MCF 10A (cell line): ENCODE results near the gene DOK4. TPM values are rescaled to one million over a fixed set of nuclear protein-coding genes. Genes with fewer than 3 reads are reported as not detected.

ENCODE experiments used
- BruUV-seq: library from RNA; stranded (reverse); fragments of 400-500 nt; replicated peaks from 2 replicates; lab custom pipeline; 2021; lab: Mats Ljungman, UMichigan
- CTCF ChIA-PET: fragments of 300-600 bp; sonication (Branson Sonifier 250); formaldehyde crosslinking; extraction: SDS; loops from one replicate; lab custom pipeline; 2021; ENCODE audit warnings: antibody characterized with exemption, inconsistent platforms; lab: Yijun Ruan, JAX
- POLR2A ChIA-PET: fragments of 300-600, 350-650 bp; sonication (Branson Sonifier 250); formaldehyde crosslinking; extraction: SDS; loops from one replicate; lab custom pipeline; 2020; ENCODE audit warnings: antibody characterized with exemption, inconsistent platforms; lab: Yijun Ruan, JAX
- DNase-seq: peaks from one replicate; pipeline ENCODE4 v3.0.0-alpha.2; 2018; ENCODE audit not compliant: unreplicated experiment
- H3K27ac Mint-ChIP-seq: one replicate; pipeline ENCODE4 v1.8.0; 2022; ENCODE audit warnings: mild to moderate bottlenecking, low read depth, mixed read lengths; ENCODE audit not compliant: unreplicated experiment
- H3K27me3 Mint-ChIP-seq: one replicate; pipeline ENCODE4 v1.8.0; 2022; ENCODE audit warnings: mixed read lengths; ENCODE audit not compliant: insufficient read depth, unreplicated experiment
- H3K36me3 Mint-ChIP-seq: one replicate; pipeline ENCODE4 v1.8.0; 2022; ENCODE audit warnings: mild to moderate bottlenecking, moderate library complexity, mixed read lengths; ENCODE audit not compliant: insufficient read depth, unreplicated experiment
- H3K4me1 Mint-ChIP-seq: one replicate; pipeline ENCODE4 v1.8.0; 2022; ENCODE audit warnings: mixed read lengths; ENCODE audit not compliant: insufficient read depth, unreplicated experiment
- H3K4me3 Mint-ChIP-seq: one replicate; pipeline ENCODE4 v1.8.0; 2022; ENCODE audit warnings: mild to moderate bottlenecking, moderate library complexity, mixed read lengths; ENCODE audit not compliant: unreplicated experiment
- H3K9me3 Mint-ChIP-seq: one replicate; pipeline ENCODE4 v1.8.0; 2022; ENCODE audit warnings: mixed read lengths; ENCODE audit not compliant: unreplicated experiment
- intact Hi-C: fragments of 100-400 bp; cut with micrococcal nuclease; formaldehyde crosslinking; loops from 2 replicates; pipeline ENCODE4 v1.14.1; 2022
- total RNA-seq: library from RNA; stranded (reverse); gene quantifications from 2 replicates; pipeline ENCODE4 v1.2.3, GENCODE V29; 2022
- TF ChIP-seq, protein P1 (sequence below): fragments of 200-600 bp; IDR thresholded peaks from one replicate; pipeline ENCODE4 v1.8.0; 2022; ENCODE audit warnings: antibody characterized with exemption, mild to moderate bottlenecking; ENCODE audit not compliant: unreplicated experiment

DOK4 gene
- total RNA-seq, 1 experiment from 2014 or later: 6.4 TPM

DNA sequence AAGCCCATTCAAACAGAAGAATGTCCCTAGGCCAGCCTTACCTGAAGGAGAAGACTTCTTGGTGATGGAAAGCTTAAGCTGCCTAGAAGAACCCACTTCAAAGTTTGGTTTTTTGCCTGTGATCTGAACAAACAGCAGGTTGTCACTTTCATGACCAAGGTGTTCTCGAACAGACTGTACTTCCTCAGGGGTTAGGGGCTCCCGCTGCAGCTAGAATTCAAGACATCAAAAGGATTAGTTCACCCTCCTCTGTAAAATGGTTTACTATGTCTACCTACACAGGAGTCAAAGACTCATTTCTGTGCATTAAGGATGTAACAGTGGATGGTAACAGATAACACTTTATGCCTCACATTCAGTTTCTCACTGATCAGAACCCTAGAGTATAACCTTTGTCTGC lies 52.3 kb downstream of the DOK4 start:
- TF ChIP-seq, protein P1, sequence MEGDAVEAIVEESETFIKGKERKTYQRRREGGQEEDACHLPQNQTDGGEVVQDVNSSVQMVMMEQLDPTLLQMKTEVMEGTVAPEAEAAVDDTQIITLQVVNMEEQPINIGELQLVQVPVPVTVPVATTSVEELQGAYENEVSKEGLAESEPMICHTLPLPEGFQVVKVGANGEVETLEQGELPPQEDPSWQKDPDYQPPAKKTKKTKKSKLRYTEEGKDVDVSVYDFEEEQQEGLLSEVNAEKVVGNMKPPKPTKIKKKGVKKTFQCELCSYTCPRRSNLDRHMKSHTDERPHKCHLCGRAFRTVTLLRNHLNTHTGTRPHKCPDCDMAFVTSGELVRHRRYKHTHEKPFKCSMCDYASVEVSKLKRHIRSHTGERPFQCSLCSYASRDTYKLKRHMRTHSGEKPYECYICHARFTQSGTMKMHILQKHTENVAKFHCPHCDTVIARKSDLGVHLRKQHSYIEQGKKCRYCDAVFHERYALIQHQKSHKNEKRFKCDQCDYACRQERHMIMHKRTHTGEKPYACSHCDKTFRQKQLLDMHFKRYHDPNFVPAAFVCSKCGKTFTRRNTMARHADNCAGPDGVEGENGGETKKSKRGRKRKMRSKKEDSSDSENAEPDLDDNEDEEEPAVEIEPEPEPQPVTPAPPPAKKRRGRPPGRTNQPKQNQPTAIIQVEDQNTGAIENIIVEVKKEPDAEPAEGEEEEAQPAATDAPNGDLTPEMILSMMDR: no peak
- intact Hi-C loops: no loop called here
- BruUV-seq: no TSS peak
- H3K36me3 Mint-ChIP-seq: peaks cover 96% of the 10 kb centered on the region
- ChIA-PET POLR2A (interaction anchor here (2.6 kb wide), 1 partner anchor 13 kb away, joined by 7 read pairs; no protein-coding TSS in a partner anchor), CTCF (interaction anchor here (5.5 kb wide), 1 partner anchor 16 kb away, joined by 55 read pairs; no protein-coding TSS in a partner anchor)
- no peak for DNase-seq
- H3K4me3 Mint-ChIP-seq: no peak overlapping the region
- H3K9me3 Mint-ChIP-seq: no peaks in the 10 kb centered on the region
- H3K27me3 Mint-ChIP-seq: no peaks in the 10 kb centered on the region
- H3K4me1 Mint-ChIP-seq: no peaks in the 10 kb centered on the region
- no peak overlapping the region for H3K27ac Mint-ChIP-seq

DNA sequence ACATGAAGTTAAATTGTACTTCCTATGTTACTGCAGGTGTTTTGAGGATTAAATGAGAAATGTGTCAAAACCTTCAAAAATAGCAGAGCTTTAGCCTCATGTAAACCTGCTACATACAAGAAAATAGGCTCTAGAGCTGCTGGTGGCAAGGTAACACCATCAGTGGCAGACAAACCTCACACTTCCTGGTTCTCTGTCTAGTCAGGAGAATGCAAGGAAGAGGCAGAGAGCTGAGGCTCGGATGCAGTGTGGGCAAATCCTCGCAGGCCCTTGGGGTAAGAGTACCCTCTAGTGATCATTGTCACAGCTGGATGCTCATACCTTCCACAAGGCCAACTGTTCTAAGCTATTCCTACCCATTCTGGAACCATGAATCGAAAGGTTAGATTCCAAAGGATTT lies 53.3 kb downstream of the DOK4 start:
- Mint-ChIP-seq H3K36me3 (peaks cover 95% of the 10 kb centered on the region), H3K27me3 (no peaks in the 10 kb centered on the region), H3K9me3 (no peaks in the 10 kb centered on the region), H3K27ac (no peak overlapping the region), H3K4me3 (no peak overlapping the region), H3K4me1 (no peaks in the 10 kb centered on the region)
- TF ChIP-seq, protein P1: no peak
- no peak for DNase-seq
- ChIA-PET POLR2A (interaction anchor here (1.1 to 2.6 kb wide), 3 partner anchors 9 to 247 kb away, joined by 3 to 7 read pairs (median 3); partner anchors contain the start of genes PSME3IP1 and RSPRY1), CTCF (interaction anchor here (0.7 to 5.5 kb wide), 2 partner anchors 15 to 188 kb away, joined by 3 to 55 read pairs; partner anchors contain the start of gene ARL2BP)
- intact Hi-C loops: no loop called here
- BruUV-seq: no TSS peak

DNA sequence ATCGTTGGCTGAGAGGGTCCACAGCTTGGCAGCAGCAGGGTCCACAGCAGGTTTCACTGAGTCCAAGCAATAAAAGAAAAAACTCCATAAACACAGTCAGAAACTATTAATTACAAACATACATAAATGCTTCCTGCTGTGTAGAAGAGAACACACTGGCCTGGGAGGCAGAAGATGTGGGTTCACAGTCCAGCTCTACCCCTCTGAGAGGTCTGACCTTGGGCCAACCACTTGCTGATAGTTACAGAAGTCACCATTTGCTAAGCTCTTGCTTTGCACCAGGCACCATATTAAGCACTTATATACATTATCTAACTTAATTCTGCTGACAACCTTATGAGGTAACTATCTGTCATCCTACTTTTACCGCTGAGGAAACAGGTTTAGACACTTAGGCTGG lies 53.8 kb downstream of the DOK4 start:
- CTCF ChIA-PET: interaction anchor here (0.7 to 5.5 kb wide), 2 partner anchors 15 to 187 kb away, joined by 3 to 55 read pairs; partner anchors contain the start of gene ARL2BP
- Mint-ChIP-seq H3K4me3 (no peak overlapping the region), H3K4me1 (no peaks in the 10 kb centered on the region), H3K27me3 (no peaks in the 10 kb centered on the region), H3K9me3 (no peaks in the 10 kb centered on the region), H3K27ac (no peak overlapping the region), H3K36me3 (peaks cover 93% of the 10 kb centered on the region)
- POLR2A ChIA-PET: interaction anchor here (1.1 to 2.6 kb wide), 3 partner anchors 9 to 246 kb away, joined by 3 to 7 read pairs (median 3); partner anchors contain the start of genes PSME3IP1 and RSPRY1
- TF ChIP-seq, protein P1: no peak
- BruUV-seq: no TSS peak
- no peak for DNase-seq
- intact Hi-C loops: no loop called here

DNA sequence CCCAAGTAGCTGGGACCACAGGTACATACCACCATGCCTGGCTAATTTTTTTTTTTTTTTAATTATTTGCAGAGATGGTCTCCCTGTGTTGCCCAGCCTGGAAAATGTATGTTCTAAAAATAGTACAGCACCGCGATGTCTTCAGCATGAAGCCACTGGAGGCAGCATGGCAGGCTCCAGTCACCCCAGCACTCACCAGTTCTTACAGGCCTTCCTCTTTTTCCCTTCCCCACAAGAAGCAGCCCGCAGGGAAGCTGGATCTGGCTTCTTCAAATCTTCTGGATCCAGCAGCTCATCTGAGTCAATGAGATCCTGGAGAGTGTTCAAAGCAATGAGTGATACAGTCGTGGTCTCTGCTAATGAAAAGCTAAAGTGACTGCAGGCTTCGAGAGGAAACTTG lies 55.3 kb downstream of the DOK4 start:
- no peak for DNase-seq
- POLR2A ChIA-PET: interaction anchor here (0.7 to 1.1 kb wide), 2 partner anchors 15 to 108 kb away, joined by 3 to 4 read pairs; no protein-coding TSS in a partner anchor
- H3K9me3 Mint-ChIP-seq: no peaks in the 10 kb centered on the region
- BruUV-seq: no TSS peak
- intact Hi-C loops: no loop called here
- H3K27me3 Mint-ChIP-seq: no peaks in the 10 kb centered on the region
- peaks cover 84% of the 10 kb centered on the region for H3K36me3 Mint-ChIP-seq
- H3K27ac Mint-ChIP-seq: no peak overlapping the region
- no peaks in the 10 kb centered on the region for H3K4me1 Mint-ChIP-seq
- TF ChIP-seq, protein P1: no peak
- H3K4me3 Mint-ChIP-seq: no peak overlapping the region
- CTCF ChIA-PET: interaction anchor here (0.6 to 5.5 kb wide), 6 partner anchors 13 to 1295 kb away, joined by 3 to 55 read pairs (median 6); partner anchors contain the start of gene POLR2C
